Measurements from ENCODE around the gene PPFIBP2. TPM values are rescaled to one million over a fixed set of nuclear protein-coding genes. Genes with fewer than 3 reads are reported as not detected.
A peak's percentile ranks its signal among the peaks of the same experiment; 100 is the strongest.

The PPFIBP2 gene
- total and polyA plus RNA-seq, 10 of the 15 experiments (the other 5 are each of a cell fraction or from before 2014, with no cell fraction given): 17.3 to 56.3 (median 39.2) TPM

- TF ChIP-seq ATF3 (IDR thresholded peaks at IDR 0.05; ENCODE audit: borderline replicate concordance, extremely low read depth, low read depth, low read length) (no peak), DPF2 (IDR thresholded peaks at IDR 0.05) (no peak), EP300 (IDR thresholded peaks at IDR 0.05; ENCODE audit: borderline replicate concordance in 1 of 2, control insufficient read depth in 1 of 2, low read depth in 2 of 2, low read length in 2 of 2) (peak in 1 of 2 experiments; percentile 48; a peak in 1 of 4 replicates), TCF3 (IDR thresholded peaks at IDR 0.05; ENCODE audit: borderline replicate concordance, insufficient read depth, low read depth, low read length) (peak; percentile 67; the same call in 1 of the 2 replicates), POLR2A (IDR thresholded peaks at IDR 0.05; ENCODE audit: low read depth, low read length) (peak; percentile 66), CHD4 (IDR thresholded peaks at IDR 0.05) (no peak), REST (IDR thresholded peaks at IDR 0.05; ENCODE audit: low read depth, low read length) (no peak), NFYB (IDR thresholded peaks at IDR 0.05; ENCODE audit: insufficient read depth, low read depth, low read length) (no peak), SKIL (IDR thresholded peaks at IDR 0.05; ENCODE audit: low read depth, poor library complexity, severe bottlenecking) (peak; percentile 18), ZNF217 (IDR thresholded peaks at IDR 0.05) (no peak), POLR2AphosphoS2 (IDR thresholded peaks at IDR 0.05; ENCODE audit: low read depth, low read length) (no peak), RAD21 (IDR thresholded peaks at IDR 0.05; ENCODE audit: insufficient read depth, low read depth, low read length) (no peak), USF1 (IDR thresholded peaks at IDR 0.05; ENCODE audit: borderline replicate concordance, extremely low read length, insufficient read depth, low read depth, low read length) (no peak), CBX5 (IDR thresholded peaks at IDR 0.05; ENCODE audit: low read depth) (0 out of 2 replicates have a peak, but pooled peaks have one; percentile 38), E2F4 (IDR thresholded peaks at IDR 0.05; ENCODE audit: low read depth, low read length) (no peak), RELA (IDR thresholded peaks at IDR 0.05; ENCODE audit: borderline replicate concordance, partially characterized antibody) (no peak), STAT1 (conservative IDR thresholded peaks at IDR 0.05) (no peak), TAF1 (IDR thresholded peaks at IDR 0.05; ENCODE audit: borderline replicate concordance, low read depth, low read length) (peak; percentile 22; the same call in 1 of the 2 replicates)
Observed at GRCh38 chr11:7520011-7520942, 6.5 kb downstream of the PPFIBP2 start (continued).

All from GM12878 (cell line).